Caco-2 (cell line): ENCODE measurements around the gene UBE2V1. TPM values are rescaled to one million over a fixed set of nuclear protein-coding genes. Genes with fewer than 3 reads are reported as not detected.

Experiments used
- BruUV-seq: library from RNA; stranded (reverse); fragments of 400-500 nt; replicated peaks from 2 replicates; lab custom pipeline; 2021; lab: Mats Ljungman, UMichigan
- CTCF ChIA-PET: fragments of 300-600 bp; sonication (Branson Sonifier 250); formaldehyde crosslinking; loops from one replicate; lab custom pipeline; 2022; ENCODE audit warnings: antibody characterized with exemption; lab: Charles Lee
- POLR2A ChIA-PET: fragments of 300-600 bp; sonication (Branson Sonifier 250); formaldehyde crosslinking; loops from one replicate; lab custom pipeline; 2022; ENCODE audit warnings: antibody characterized with exemption; lab: Charles Lee
- DNase-seq, 2 experiments: peaks; one replicate each; pipeline versions ENCODE4 v3.0.0 to v3.0.0-alpha.2; 2020 to 2022
- H3K27me3 ChIP-seq: replicated peaks from 2 replicates; pipeline ENCODE4 v1.6.0; 2011; ENCODE audit warnings: low read length; ENCODE audit not compliant: control insufficient read depth, insufficient read depth
- H3K36me3 ChIP-seq: 2 replicates; pipeline ENCODE4 v1.5.1; 2011; ENCODE audit warnings: low read length; ENCODE audit not compliant: control insufficient read depth, insufficient read depth
- H3K4me1 ChIP-seq: fragments of 250-450 bp; sonication (Bioruptor Pico); 2 replicates; pipeline ENCODE4 v1.5.1; 2020; ENCODE audit warnings: mild to moderate bottlenecking
- H3K4me3 ChIP-seq: 2 replicates; pipeline ENCODE4 v1.5.1; 2011; ENCODE audit warnings: low read depth, mild to moderate bottlenecking, control low read depth, low read length
- H3K9me3 ChIP-seq: fragments of 250-450 bp; sonication (Bioruptor Pico); 2 replicates; pipeline ENCODE4 v1.5.1; 2020; ENCODE audit warnings: mild to moderate bottlenecking, moderate library complexity
- H3K27ac Mint-ChIP-seq: one replicate; pipeline ENCODE4 v1.8.0; 2022; ENCODE audit warnings: mixed read lengths; ENCODE audit not compliant: unreplicated experiment
- H3K27me3 Mint-ChIP-seq: one replicate; pipeline ENCODE4 v1.8.0; 2022; ENCODE audit warnings: mixed read lengths; ENCODE audit not compliant: insufficient read depth, unreplicated experiment
- H3K36me3 Mint-ChIP-seq: one replicate; pipeline ENCODE4 v1.8.0; 2022; ENCODE audit warnings: mild to moderate bottlenecking, mixed read lengths; ENCODE audit not compliant: insufficient read depth, unreplicated experiment
- H3K4me1 Mint-ChIP-seq: one replicate; pipeline ENCODE4 v1.8.0; 2022; ENCODE audit warnings: low read depth, mixed read lengths; ENCODE audit not compliant: unreplicated experiment
- H3K4me3 Mint-ChIP-seq: one replicate; pipeline ENCODE4 v1.8.0; 2022; ENCODE audit warnings: mild to moderate bottlenecking, moderate library complexity, mixed read lengths; ENCODE audit not compliant: unreplicated experiment
- H3K9me3 Mint-ChIP-seq: one replicate; pipeline ENCODE4 v1.8.0; 2022; ENCODE audit warnings: mixed read lengths; ENCODE audit not compliant: unreplicated experiment
- CTCF ChIP-seq, 2 experiments: fragments of 200-600 bp in 1 of 2; IDR thresholded peaks; 1 replicate in 1 of 2; 2 replicates in 1 of 2; pipeline versions ENCODE4 v1.5.1 to v1.8.0; 2011 to 2022; ENCODE audit warnings: antibody characterized with exemption in 1 of 2, control low read depth in 1 of 2, inconsistent platforms in 1 of 2, low read depth in 1 of 2, low read length in 1 of 2, mild to moderate bottlenecking in 1 of 2, moderate library complexity in 1 of 2; ENCODE audit not compliant: insufficient read depth in 1 of 2, severe bottlenecking in 1 of 2, unreplicated experiment in 1 of 2
- intact Hi-C: fragments of 100-400 bp; cut with micrococcal nuclease; formaldehyde crosslinking; loops from one replicate; pipeline ENCODE4 v1.10.0; 2022; ENCODE audit not compliant: unreplicated experiment
- total RNA-seq: library from RNA; stranded (reverse); gene quantifications from 2 replicates; pipeline ENCODE4 v1.2.3, GENCODE V29; 2022

Gene UBE2V1
- total RNA-seq, 1 experiment from 2014 or later, result 485 TPM

GRCh38 chr20:50062006-50062838 lies 50.7 kb downstream of the UBE2V1 start:
- ChIA-PET POLR2A (interaction anchor here (0.7 kb wide), 1 partner anchor 42 kb away, joined by 3 read pairs; no protein-coding TSS in a partner anchor), CTCF (interaction anchor here (0.7 to 2.3 kb wide), 5 partner anchors 9 to 109 kb away, joined by 3 to 12 read pairs (median 5); no protein-coding TSS in a partner anchor)
- no peak overlapping the region for H3K27ac Mint-ChIP-seq
- no peaks in the 10 kb centered on the region for H3K27me3 Mint-ChIP-seq
- TF ChIP-seq CTCF (IDR thresholded peaks at IDR 0.05; ENCODE audit: insufficient read depth in 1 of 2, low read depth in 1 of 2, low read length in 1 of 2, severe bottlenecking in 1 of 2, unreplicated experiment in 1 of 2), result no peak
- no peak overlapping the region for H3K4me3 Mint-ChIP-seq
- Histone ChIP-seq H3K9me3 (no peaks in the 10 kb centered on the region), H3K4me3 (no peak overlapping the region), H3K27me3 (no peaks in the 10 kb centered on the region), H3K36me3 (no peaks in the 10 kb centered on the region), H3K4me1 (no peaks in the 10 kb centered on the region)
- intact Hi-C loops, result no loop called here
- no TSS peak for BruUV-seq
- H3K9me3 Mint-ChIP-seq, result no peaks in the 10 kb centered on the region
- DNase-seq, result no peak
- peaks cover 6% of the 10 kb centered on the region for H3K4me1 Mint-ChIP-seq
- H3K36me3 Mint-ChIP-seq, result no peaks in the 10 kb centered on the region

- BruUV-seq, result no TSS peak
- POLR2A ChIA-PET, result no interaction called here
These were observed 51.6 kb downstream of the UBE2V1 start for GRCh38 chr20:50061151-50062005.

More at GRCh38 chr20:50061151-50062005, 51.6 kb downstream of the UBE2V1 start:
- H3K4me3 Mint-ChIP-seq, result no peak overlapping the region
- H3K36me3 Mint-ChIP-seq, result no peaks in the 10 kb centered on the region
- no peak for DNase-seq
- peaks cover 6% of the 10 kb centered on the region for H3K4me1 Mint-ChIP-seq
- TF ChIP-seq CTCF (IDR thresholded peaks at IDR 0.05; ENCODE audit: insufficient read depth in 1 of 2, low read depth in 1 of 2, low read length in 1 of 2, severe bottlenecking in 1 of 2, unreplicated experiment in 1 of 2), result no peak
- H3K27ac Mint-ChIP-seq, result no peak overlapping the region
- H3K4me3 ChIP-seq, result no peak overlapping the region
- no peaks in the 10 kb centered on the region for H3K4me1 ChIP-seq
- H3K27me3 ChIP-seq, result no peaks in the 10 kb centered on the region
- CTCF ChIA-PET, result interaction anchor here (1.3 to 2.3 kb wide), 4 partner anchors 10 to 95 kb away, joined by 3 to 12 read pairs (median 8); no protein-coding TSS in a partner anchor
- H3K9me3 ChIP-seq, result no peaks in the 10 kb centered on the region
- intact Hi-C loops, result no loop called here
- no peaks in the 10 kb centered on the region for H3K27me3 Mint-ChIP-seq
- H3K9me3 Mint-ChIP-seq, result no peaks in the 10 kb centered on the region
- H3K36me3 ChIP-seq, result no peaks in the 10 kb centered on the region
